ENCODE data around the gene TERT.

The TERT gene

DNA sequence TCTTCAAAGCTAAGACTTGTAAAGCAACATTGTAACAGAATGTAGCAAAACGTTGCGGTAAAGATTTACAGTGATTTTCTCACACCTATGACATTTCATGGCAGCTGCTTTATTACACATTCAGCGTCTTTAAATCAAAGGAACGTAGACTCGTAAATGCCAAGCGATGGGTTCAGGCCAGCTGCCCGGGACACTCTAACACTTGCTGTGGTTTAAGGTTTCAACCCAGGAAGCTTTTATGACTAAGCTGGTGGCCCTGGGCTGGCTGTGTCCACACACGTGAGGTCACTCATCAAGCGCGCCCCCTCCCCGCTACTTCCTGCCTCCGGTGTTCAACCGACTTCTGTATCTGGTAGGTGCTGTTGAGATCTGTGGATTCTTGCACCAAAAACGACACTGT is 67.2 kb downstream of the TERT start:
- Histone ChIP-seq H3K4me3 (ENCODE audit: low read length) (no peak overlapping the region), H4K20me1 (ENCODE audit: insufficient read depth, low read length) (no peaks in the 10 kb centered on the region), H3K9ac (ENCODE audit: low read length) (no peak overlapping the region), H2AFZ (ENCODE audit: low read depth, low read length) (no peak overlapping the region), H3K4me2 (ENCODE audit: low read length) (no peak overlapping the region), H3K9me3 (ENCODE audit: insufficient read depth, low read length) (no peaks in the 10 kb centered on the region), H3K79me2 (ENCODE audit: low read length) (no peaks in the 10 kb centered on the region), H3K4me1 (ENCODE audit: low read length) (no peaks in the 10 kb centered on the region), H3K27me3 (ENCODE audit: low read depth, low read length) (no peaks in the 10 kb centered on the region), H3K36me3 (replicated peaks; ENCODE audit: low read depth, low read length) (no peaks in the 10 kb centered on the region), H3K27ac (ENCODE audit: low read length) (no peak overlapping the region)
- TF ChIP-seq EZH2phosphoT487 (IDR thresholded peaks at IDR 0.05; ENCODE audit: low read depth) (no peak), CTCF (IDR thresholded peaks at IDR 0.05; ENCODE audit: low read depth, low read length) (no peak)

- Histone ChIP-seq H3K36me3 (replicated peaks; ENCODE audit: low read depth, low read length) (no peaks in the 10 kb centered on the region), H3K27me3 (ENCODE audit: low read depth, low read length) (no peaks in the 10 kb centered on the region), H3K27ac (ENCODE audit: low read length) (no peak overlapping the region), H3K9me3 (ENCODE audit: insufficient read depth, low read length) (no peaks in the 10 kb centered on the region), H3K79me2 (ENCODE audit: low read length) (no peaks in the 10 kb centered on the region), H3K4me1 (ENCODE audit: low read length) (no peaks in the 10 kb centered on the region), H3K9ac (ENCODE audit: low read length) (no peak overlapping the region), H2AFZ (ENCODE audit: low read depth, low read length) (no peak overlapping the region), H3K4me3 (ENCODE audit: low read length) (no peak overlapping the region), H3K4me2 (ENCODE audit: low read length) (no peak overlapping the region), H4K20me1 (ENCODE audit: insufficient read depth, low read length) (no peaks in the 10 kb centered on the region)
- TF ChIP-seq EZH2phosphoT487 (IDR thresholded peaks at IDR 0.05; ENCODE audit: low read depth) (no peak), CTCF (IDR thresholded peaks at IDR 0.05; ENCODE audit: low read depth, low read length) (no peak)
Observed at GRCh38 chr5:1226839-1227581, 67.9 kb downstream of the TERT start.

- H3K27ac ChIP-seq (ENCODE audit: low read length), result no peak overlapping the region
- H3K36me3 ChIP-seq (replicated peaks; ENCODE audit: low read depth, low read length), result no peaks in the 10 kb centered on the region
- TF ChIP-seq CTCF (IDR thresholded peaks at IDR 0.05; ENCODE audit: low read depth, low read length) (no peak), EZH2phosphoT487 (IDR thresholded peaks at IDR 0.05; ENCODE audit: low read depth) (no peak)
- H3K9me3 ChIP-seq (ENCODE audit: insufficient read depth, low read length), result no peaks in the 10 kb centered on the region
- H3K4me1 ChIP-seq (ENCODE audit: low read length), result no peaks in the 10 kb centered on the region
- no peak overlapping the region for H3K4me2 ChIP-seq (ENCODE audit: low read length)
- no peak overlapping the region for H2AFZ ChIP-seq (ENCODE audit: low read depth, low read length)
- no peaks in the 10 kb centered on the region for H4K20me1 ChIP-seq (ENCODE audit: insufficient read depth, low read length)
- H3K27me3 ChIP-seq (ENCODE audit: low read depth, low read length), result no peaks in the 10 kb centered on the region
- no peak overlapping the region for H3K4me3 ChIP-seq (ENCODE audit: low read length)
- no peaks in the 10 kb centered on the region for H3K79me2 ChIP-seq (ENCODE audit: low read length)
- no peak overlapping the region for H3K9ac ChIP-seq (ENCODE audit: low read length)
Observed at GRCh38 chr5:1226231-1226630, 68.6 kb downstream of the TERT start.

- H3K9me3 ChIP-seq (ENCODE audit: insufficient read depth, low read length), result no peaks in the 10 kb centered on the region
Observed at GRCh38 chr5:1225081-1225480, 69.8 kb downstream of the TERT start, which contains the start of gene SLC6A18. Gene SLC6A18, plus strand, starts transcription at chr5:1225381. Its CDS starts 97 bp downstream, at chr5:1225478.

More at GRCh38 chr5:1225081-1225480, 69.8 kb downstream of the TERT start, which contains the start of gene SLC6A18:
- Histone ChIP-seq H3K27me3 (ENCODE audit: low read depth, low read length) (no peaks in the 10 kb centered on the region), H3K9ac (ENCODE audit: low read length) (no peak within 1 kb of the TSS), H3K4me2 (ENCODE audit: low read length) (no peak within 1 kb of the TSS), H3K36me3 (replicated peaks; ENCODE audit: low read depth, low read length) (no peaks in the 10 kb centered on the region), H3K4me3 (ENCODE audit: low read length) (no peak within 1 kb of the TSS), H3K79me2 (ENCODE audit: low read length) (no peaks in the 10 kb centered on the region), H4K20me1 (ENCODE audit: insufficient read depth, low read length) (no peaks in the 10 kb centered on the region), H3K4me1 (ENCODE audit: low read length) (no peaks in the 10 kb centered on the region), H2AFZ (ENCODE audit: low read depth, low read length) (no peak within 1 kb of the TSS), H3K27ac (ENCODE audit: low read length) (no peak within 1 kb of the TSS)
- TF ChIP-seq CTCF (IDR thresholded peaks at IDR 0.05; ENCODE audit: low read depth, low read length), result no peak
- no peak for TF ChIP-seq EZH2phosphoT487 (IDR thresholded peaks at IDR 0.05; ENCODE audit: low read depth)
